HEK293T (cell line): ENCODE data around the gene RAD51B.
A peak's percentile ranks its signal among the peaks of the same experiment; 100 is the strongest.

ENCODE experiments used
- CTCF ChIA-PET: fragments of 350-600 bp; formaldehyde crosslinking; extraction: SDS; loops from one replicate; lab custom pipeline; 2021; ENCODE audit warnings: antibody characterized with exemption, inconsistent platforms; lab: Yijun Ruan, JAX
- POLR2A ChIA-PET: fragments of 350-600 bp; formaldehyde crosslinking; extraction: SDS; loops from one replicate; lab custom pipeline; 2020; ENCODE audit warnings: antibody characterized with exemption, inconsistent platforms; lab: Yijun Ruan, JAX
- DNase-seq: peaks from one replicate; pipeline ENCODE4 v3.0.0; 2012; ENCODE audit warnings: mixed read lengths; ENCODE audit errors: extremely low spot score
- ARNT ChIP-seq: fragments of 450-650 bp; IDR thresholded peaks from 2 replicates; pipeline ENCODE4 v1.6.1; 2017; ENCODE audit warnings: mild to moderate bottlenecking
- BHLHE40 ChIP-seq: fragments of 450-650 bp; IDR thresholded peaks from 2 replicates; pipeline ENCODE4 v1.6.1; 2016; ENCODE audit warnings: mild to moderate bottlenecking, moderate library complexity, borderline replicate concordance
- CTBP1 ChIP-seq: fragments of 450-650 bp; IDR thresholded peaks from 2 replicates; pipeline ENCODE4 v1.6.1; 2016; ENCODE audit warnings: borderline replicate concordance
- ELF4 ChIP-seq: fragments of 450-650 bp; IDR thresholded peaks from 2 replicates; pipeline ENCODE4 v1.6.1; 2017; ENCODE audit warnings: antibody characterized with exemption
- FOXA1 ChIP-seq: fragments of 450-650 bp; IDR thresholded peaks from 2 replicates; pipeline ENCODE4 v1.6.1; 2016; ENCODE audit warnings: mild to moderate bottlenecking
- FOXK2 ChIP-seq: fragments of 450-650 bp; IDR thresholded peaks from 2 replicates; pipeline ENCODE4 v1.6.1; 2016; ENCODE audit warnings: mild to moderate bottlenecking
- FOXM1 ChIP-seq: fragments of 450-650 bp; IDR thresholded peaks from 2 replicates; pipeline ENCODE4 v1.6.1; 2017; ENCODE audit warnings: mild to moderate bottlenecking, borderline replicate concordance
- HDGF ChIP-seq: fragments of 450-650 bp; IDR thresholded peaks from 2 replicates; pipeline ENCODE4 v1.6.1; 2017; ENCODE audit warnings: antibody characterized with exemption, borderline replicate concordance
- L3MBTL2 ChIP-seq: fragments of 450-650 bp; conservative IDR thresholded peaks from 2 replicates; pipeline ENCODE4 v1.6.1; 2016; ENCODE audit warnings: mild to moderate bottlenecking
- LEF1 ChIP-seq: fragments of 450-650 bp; IDR thresholded peaks from 2 replicates; pipeline ENCODE4 v1.6.1; 2017; ENCODE audit warnings: mild to moderate bottlenecking, borderline replicate concordance
- NFRKB ChIP-seq: fragments of 450-650 bp; IDR thresholded peaks from 2 replicates; pipeline ENCODE4 v1.6.1; 2016; ENCODE audit warnings: mild to moderate bottlenecking, moderate library complexity
- SP1 ChIP-seq: fragments of 450-650 bp; IDR thresholded peaks from 2 replicates; pipeline ENCODE4 v1.6.1; 2017
- SUZ12 ChIP-seq: fragments of 450-650 bp; IDR thresholded peaks from 2 replicates; pipeline ENCODE4 v1.6.1; 2016; ENCODE audit warnings: mild to moderate bottlenecking
- TARDBP ChIP-seq: fragments of 450-650 bp; IDR thresholded peaks from 2 replicates; pipeline ENCODE4 v1.6.1; 2016
- ZNF384 ChIP-seq: fragments of 450-650 bp; IDR thresholded peaks from 2 replicates; pipeline ENCODE4 v1.6.1; 2016
- TF ChIP-seq, protein P1 (sequence below): fragments of 450-650 bp; IDR thresholded peaks from 2 replicates; pipeline ENCODE4 v1.6.1; 2016

Gene RAD51B

DNA sequence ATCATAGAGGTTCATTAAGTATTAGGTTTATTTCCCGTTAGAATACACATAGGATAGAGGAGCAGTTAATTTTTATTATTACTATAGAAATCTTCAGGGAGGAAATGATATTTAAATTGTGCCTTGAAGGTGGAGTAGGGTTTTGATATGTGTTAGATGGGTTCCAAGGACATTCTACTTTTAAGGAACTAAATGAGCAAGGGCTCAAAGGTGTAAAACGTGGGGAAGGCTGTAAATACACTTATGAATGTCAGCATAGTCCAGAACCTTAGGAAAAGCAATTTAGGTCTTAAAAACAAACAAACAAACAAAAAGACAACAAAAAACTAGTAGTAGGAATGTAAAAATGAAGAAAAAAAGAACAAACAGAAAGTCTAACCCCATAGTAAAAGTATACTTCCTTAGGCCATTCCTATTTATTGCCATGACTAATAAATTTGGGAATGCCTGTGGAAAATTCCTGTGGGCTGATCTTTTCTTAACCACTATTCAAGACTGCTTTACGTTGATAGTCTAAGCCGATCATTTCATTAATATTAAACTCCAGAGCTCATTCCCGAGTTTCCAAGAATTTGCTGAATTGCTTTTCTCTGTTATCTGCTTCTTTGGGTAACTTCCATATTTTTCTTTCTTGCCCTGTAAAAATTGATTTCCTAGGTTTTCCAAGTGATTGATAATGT, 180.3 kb downstream of the RAD51B start:
- no peak for TF ChIP-seq FOXK2
- TF ChIP-seq LEF1 = no peak
- no peak for TF ChIP-seq L3MBTL2
- TF ChIP-seq TARDBP = no peak
- no peak for TF ChIP-seq ZNF384
- TF ChIP-seq, protein P1, sequence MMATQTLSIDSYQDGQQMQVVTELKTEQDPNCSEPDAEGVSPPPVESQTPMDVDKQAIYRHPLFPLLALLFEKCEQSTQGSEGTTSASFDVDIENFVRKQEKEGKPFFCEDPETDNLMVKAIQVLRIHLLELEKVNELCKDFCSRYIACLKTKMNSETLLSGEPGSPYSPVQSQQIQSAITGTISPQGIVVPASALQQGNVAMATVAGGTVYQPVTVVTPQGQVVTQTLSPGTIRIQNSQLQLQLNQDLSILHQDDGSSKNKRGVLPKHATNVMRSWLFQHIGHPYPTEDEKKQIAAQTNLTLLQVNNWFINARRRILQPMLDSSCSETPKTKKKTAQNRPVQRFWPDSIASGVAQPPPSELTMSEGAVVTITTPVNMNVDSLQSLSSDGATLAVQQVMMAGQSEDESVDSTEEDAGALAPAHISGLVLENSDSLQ = no peak
- no peak for TF ChIP-seq ELF4
- no peak for TF ChIP-seq FOXM1
- no peak for TF ChIP-seq CTBP1
- TF ChIP-seq HDGF = no peak
- no peak for TF ChIP-seq SUZ12
- TF ChIP-seq NFRKB = no peak
- no peak for TF ChIP-seq ARNT
- TF ChIP-seq BHLHE40 = no peak
- TF ChIP-seq SP1 = no peak
- TF ChIP-seq FOXA1 = no peak
- DNase-seq = no peak
- ChIA-PET CTCF (no interaction called here), POLR2A (no interaction called here)

DNA sequence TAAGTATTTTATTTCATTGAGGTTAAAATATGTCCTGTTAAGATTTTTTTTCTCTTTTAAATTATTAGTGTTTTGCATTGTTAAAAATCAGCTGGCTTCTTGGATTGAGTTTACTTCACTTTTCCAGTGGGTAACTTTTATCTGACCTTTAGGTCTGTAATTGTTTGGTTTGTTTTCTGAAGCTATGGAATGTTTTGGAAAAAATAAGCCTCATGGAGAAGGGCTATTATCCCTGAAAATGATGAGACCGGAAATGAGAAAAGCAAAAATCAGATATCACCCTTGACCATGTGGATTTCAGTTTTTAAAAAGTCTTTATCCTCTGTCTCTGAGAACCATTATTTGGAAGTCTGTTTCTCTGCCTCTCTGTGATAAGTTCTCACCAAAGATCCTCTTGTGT, 180.9 kb downstream of the RAD51B start:
- CTCF ChIA-PET = no interaction called here
- DNase-seq = no peak
- POLR2A ChIA-PET = no interaction called here
- TF ChIP-seq SUZ12 (no peak), NFRKB (no peak)

DNA sequence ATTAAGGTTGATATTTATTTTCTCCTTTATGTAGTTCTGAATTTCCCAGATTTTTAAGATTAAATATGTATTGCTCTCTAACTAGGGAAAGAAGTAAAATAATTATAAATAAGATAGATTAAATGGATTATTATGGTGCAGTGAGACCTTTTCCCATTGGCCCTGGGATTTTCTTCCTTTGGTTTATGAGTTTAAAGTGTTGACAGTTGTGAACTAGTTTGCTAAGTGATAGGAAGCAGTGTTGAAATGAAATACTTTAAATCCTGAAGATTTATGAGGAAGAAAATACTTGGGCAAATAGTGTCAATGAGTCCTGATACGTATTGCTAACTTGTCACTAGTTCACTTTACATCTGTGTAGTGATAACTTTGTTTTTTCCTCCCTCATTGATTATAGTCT, 188.9 kb downstream of the RAD51B start:
- TF ChIP-seq ELF4 = no peak
- no peak for TF ChIP-seq FOXK2
- TF ChIP-seq, protein P1 = peak; percentile 73
- no peak for TF ChIP-seq ARNT
- TF ChIP-seq LEF1 = no peak
- no peak for DNase-seq
- POLR2A ChIA-PET = no interaction called here
- CTCF ChIA-PET = no interaction called here

DNA sequence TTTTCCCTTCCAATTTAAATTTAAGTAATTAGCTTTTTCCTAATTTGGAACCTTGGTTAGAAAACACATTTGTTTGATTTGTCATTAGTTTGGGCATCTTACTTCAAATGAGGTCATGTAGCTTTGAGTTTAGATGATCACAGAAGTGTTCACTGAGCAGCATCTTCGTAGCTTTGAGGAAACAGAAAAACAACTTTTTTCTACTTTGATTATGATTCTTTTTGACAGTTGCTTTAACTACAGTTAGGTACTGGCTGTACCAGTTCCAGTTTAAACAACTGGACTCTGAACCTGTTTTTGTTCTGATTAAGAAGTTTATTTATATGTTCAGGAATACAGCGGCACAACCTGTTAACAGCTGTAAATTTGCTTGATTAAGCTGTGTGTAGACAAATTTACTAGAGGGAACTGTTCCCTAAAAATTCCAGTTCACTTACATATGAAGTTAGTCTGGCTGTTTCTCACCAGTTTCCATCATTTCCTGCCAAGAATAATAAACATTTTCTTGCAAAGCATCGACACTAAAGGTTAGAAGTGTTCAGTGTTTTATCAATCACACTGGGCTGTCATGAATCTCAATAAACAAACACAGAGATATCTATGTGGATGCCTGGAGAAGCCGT, 191.9 kb downstream of the RAD51B start:
- DNase-seq = peak; percentile 17
- TF ChIP-seq, protein P1 = peak; percentile 89
- no peak for TF ChIP-seq SUZ12
- peak; percentile 94 for TF ChIP-seq CTBP1
- CTCF ChIA-PET = interaction anchor here (0.5 kb wide), 1 partner anchor 114 kb away, joined by 3 read pairs; no protein-coding TSS in a partner anchor
- POLR2A ChIA-PET = interaction anchor here (1.1 kb wide), 1 partner anchor 9 kb away, joined by 3 read pairs; no protein-coding TSS in a partner anchor

DNA sequence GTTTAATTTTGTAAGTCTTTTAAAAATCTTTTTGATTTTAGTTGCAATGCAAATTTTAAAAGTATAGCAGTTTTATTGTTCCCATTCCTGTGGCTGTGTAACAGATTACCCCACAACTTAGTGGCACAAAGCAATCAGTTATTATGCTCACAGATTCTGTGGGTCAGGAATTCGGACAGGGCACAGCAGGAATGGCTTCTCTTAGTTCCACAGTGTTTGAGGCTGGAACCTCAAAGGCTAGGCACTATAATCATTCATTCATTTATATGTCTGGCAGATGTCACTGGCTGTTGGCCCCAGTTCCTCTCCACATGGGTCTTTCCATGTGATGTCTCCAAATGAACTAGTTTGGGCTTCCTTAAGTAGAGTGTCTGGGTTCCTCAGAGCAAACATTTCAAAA, 193.3 kb downstream of the RAD51B start:
- no peak for DNase-seq
- CTCF ChIA-PET = no interaction called here
- POLR2A ChIA-PET = no interaction called here
- TF ChIP-seq FOXM1 (no peak), FOXK2 (no peak)

DNA sequence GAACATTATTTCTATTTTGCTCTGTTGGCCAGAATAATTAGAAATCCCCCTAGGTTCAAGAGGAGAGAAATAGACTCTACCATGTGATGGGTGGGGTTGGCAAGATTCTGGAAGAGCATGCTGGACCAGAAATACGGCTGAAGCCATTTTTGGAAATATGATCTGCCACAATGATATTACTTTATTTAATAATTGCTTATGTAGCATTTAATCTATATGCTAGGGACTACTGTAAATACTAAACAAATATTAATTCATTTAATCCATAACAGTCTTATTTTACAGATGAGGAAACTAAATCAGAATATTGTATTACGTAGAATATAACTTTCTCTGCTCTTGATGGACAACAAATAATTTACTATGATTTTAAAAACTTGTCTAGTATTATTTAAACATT, 193.7 kb downstream of the RAD51B start:
- ChIA-PET CTCF (no interaction called here), POLR2A (no interaction called here)
- no peak for DNase-seq
- TF ChIP-seq, protein P1 = no peak
- no peak for TF ChIP-seq ZNF384
- TF ChIP-seq TARDBP = no peak

DNA sequence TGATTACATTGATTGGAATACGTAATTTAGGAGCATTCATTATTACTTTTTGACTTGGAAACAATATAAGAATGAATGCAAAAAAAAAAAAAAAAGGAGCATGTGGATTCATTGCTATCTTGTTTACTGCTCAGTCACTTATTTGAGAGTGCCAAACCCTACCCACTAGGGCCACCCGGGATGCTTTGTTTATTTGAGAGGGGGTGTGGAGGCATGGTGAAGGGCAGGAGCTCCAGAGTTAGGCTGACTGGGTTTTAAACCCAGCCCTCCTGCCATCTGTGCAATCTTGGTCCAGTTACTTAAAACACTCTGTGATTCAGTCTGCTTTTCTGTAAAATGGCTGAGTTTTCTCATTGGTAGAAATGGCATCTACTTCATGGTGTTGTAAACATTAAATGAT, 195.2 kb downstream of the RAD51B start:
- TF ChIP-seq ELF4 (no peak), FOXA1 (no peak), ZNF384 (no peak), FOXM1 (no peak), L3MBTL2 (no peak), CTBP1 (no peak), SP1 (no peak), TARDBP (no peak), LEF1 (no peak), FOXK2 (no peak), HDGF (no peak), NFRKB (no peak), BHLHE40 (no peak), SUZ12 (no peak), ARNT (no peak)
- TF ChIP-seq, protein P1 = no peak
- POLR2A ChIA-PET = no interaction called here
- CTCF ChIA-PET = no interaction called here
- DNase-seq = no peak
